Panc1 (cell line): ENCODE data around the gene EPB41L5. TPM values are rescaled to one million over a fixed set of nuclear protein-coding genes. Genes with fewer than 3 reads are reported as not detected.

ENCODE experiments used
- ATAC-seq: fragments of 200-7000 bp; cut with Tn5 transposase; 2 replicates; pipeline ENCODE4 v1.9.1; 2020; ENCODE audit warnings: mild to moderate bottlenecking, moderate library complexity
- BruUV-seq: library from RNA; stranded (reverse); fragments of 400-500 nt; replicated peaks from 2 replicates; lab custom pipeline; 2021; lab: Mats Ljungman, UMichigan
- CTCF ChIA-PET: fragments of 300-600 bp; sonication (Branson Sonifier 250); formaldehyde crosslinking; loops from one replicate; lab custom pipeline; 2022; ENCODE audit warnings: antibody characterized with exemption; lab: Charles Lee
- POLR2A ChIA-PET: fragments of 300-600 bp; sonication (Branson Sonifier 250); formaldehyde crosslinking; loops from one replicate; lab custom pipeline; 2022; ENCODE audit warnings: antibody characterized with exemption; lab: Charles Lee
- DNase-seq: peaks from one replicate; pipeline ENCODE4 v3.0.0-alpha.2; 2010; ENCODE audit warnings: low read depth, low spot score
- H3K27ac ChIP-seq: 2 replicates; pipeline ENCODE4 v1.5.1; 2011; ENCODE audit warnings: mild to moderate bottlenecking, low read length, inconsistent platforms
- H3K27me3 ChIP-seq: fragments of 200-500 bp; sonication (Bioruptor generic); 2 replicates; pipeline ENCODE4 v1.6.0; 2014; ENCODE audit warnings: low read length, inconsistent platforms; ENCODE audit not compliant: control insufficient read depth, insufficient read depth
- H3K36me3 ChIP-seq: fragments of 200-500 bp; sonication (Bioruptor generic); 2 replicates; pipeline ENCODE4 v1.5.1; 2014; ENCODE audit warnings: inconsistent platforms, mild to moderate bottlenecking, low read length, moderate library complexity; ENCODE audit not compliant: control insufficient read depth, insufficient read depth
- H3K4me1 ChIP-seq: 2 replicates; pipeline ENCODE4 v1.5.1; 2011; ENCODE audit warnings: inconsistent platforms, mild to moderate bottlenecking, low read length, moderate library complexity; ENCODE audit not compliant: control insufficient read depth, insufficient read depth
- H3K4me3 ChIP-seq, 2 experiments: 2 replicates each; pipeline ENCODE4 v1.5.1; 2011 to 2012; ENCODE audit warnings: low read depth in 2 of 2, low read length in 2 of 2, mild to moderate bottlenecking in 2 of 2, inconsistent platforms in 1 of 2, moderate library complexity in 1 of 2
- H3K9me3 ChIP-seq: fragments of 200-500 bp; sonication (Bioruptor generic); 2 replicates; pipeline ENCODE4 v1.5.1; 2014; ENCODE audit warnings: low read depth, mild to moderate bottlenecking, inconsistent platforms, low read length, moderate library complexity; ENCODE audit not compliant: control insufficient read depth, insufficient read depth
- CTCF ChIP-seq: fragments of 450-650 bp; IDR thresholded peaks from 2 replicates; pipeline ENCODE4 v1.5.1; 2017; ENCODE audit warnings: mild to moderate bottlenecking
- POLR2AphosphoS5 ChIP-seq: IDR thresholded peaks from 2 replicates; pipeline ENCODE4 v1.6.1; 2012; ENCODE audit warnings: mild to moderate bottlenecking, low read depth, low read length, moderate library complexity
- REST ChIP-seq, 2 experiments: IDR thresholded peaks; 2 replicates each; pipeline ENCODE4 v1.6.1; 2011 to 2012; ENCODE audit warnings: low read depth in 2 of 2, control low read depth in 1 of 2, low read length in 1 of 2, mild to moderate bottlenecking in 1 of 2, moderate library complexity in 1 of 2; ENCODE audit not compliant: insufficient read depth in 1 of 2
- SIN3A ChIP-seq: IDR thresholded peaks from 2 replicates; pipeline ENCODE4 v1.6.1; 2012; ENCODE audit warnings: low read depth, mild to moderate bottlenecking, low read length, moderate library complexity, borderline replicate concordance; ENCODE audit not compliant: insufficient read depth
- TCF7L2 ChIP-seq: IDR thresholded peaks from 2 replicates; pipeline ENCODE4 v1.6.1; 2011; ENCODE audit warnings: mild to moderate bottlenecking, low read depth, low read length, inconsistent platforms
- in situ Hi-C: cut with HindIII; loops from 2 replicates; pipeline ENCODE4 v1.10.0; 2016; ENCODE audit warnings: low sequenced_read_pairs, low pct_unique_long_range_greater_than_20kb
- intact Hi-C: fragments of 100-400 bp; cut with micrococcal nuclease; formaldehyde crosslinking; loops from one replicate; pipeline ENCODE4 v1.10.0; 2022; ENCODE audit not compliant: unreplicated experiment
- total RNA-seq: library from RNA; stranded (reverse); gene quantifications from one replicate; pipeline ENCODE4 v1.2.1, GENCODE V29; 2021; ENCODE audit not compliant: unreplicated experiment

The EPB41L5 gene
- total RNA-seq, 1 experiment from 2014 or later = 42.2 TPM

GRCh38 chr2:120105360-120105759 is 92.5 kb downstream of the EPB41L5 start:
- peaks cover 8% of the 10 kb centered on the region for H3K4me1 ChIP-seq
- no TSS peak for BruUV-seq
- intact Hi-C loops = loop anchor here (10.0 kb wide), 1 partner anchor 209 kb away; no protein-coding TSS in a partner anchor
- TF ChIP-seq TCF7L2 (no peak), REST (IDR thresholded peaks at IDR 0.05; ENCODE audit: insufficient read depth in 1 of 2, low read depth in 2 of 2, low read length in 1 of 2) (no peak), CTCF (no peak), SIN3A (no peak), POLR2AphosphoS5 (no peak)
- peaks cover 3% of the 10 kb centered on the region for H3K36me3 ChIP-seq
- CTCF ChIA-PET = no interaction called here
- no peaks in the 10 kb centered on the region for H3K27me3 ChIP-seq
- DNase-seq = no peak
- no peak for ATAC-seq
- POLR2A ChIA-PET = no interaction called here
- in situ Hi-C loops = no loop called here
- H3K4me3 ChIP-seq = no peak overlapping the region
- H3K27ac ChIP-seq = no peak overlapping the region
- no peaks in the 10 kb centered on the region for H3K9me3 ChIP-seq

GRCh38 chr2:120108049-120108448 is 95.2 kb downstream of the EPB41L5 start:
- DNase-seq (no peak), ATAC-seq (0 out of 2 replicates have a peak, but pooled peaks have one; percentile 45)
- intact Hi-C loops = loop anchor here (10.0 kb wide), 1 partner anchor 207 kb away; no protein-coding TSS in a partner anchor
- Histone ChIP-seq H3K36me3 (peaks cover 3% of the 10 kb centered on the region), H3K4me3 (no peak overlapping the region), H3K27ac (no peak overlapping the region), H3K4me1 (peaks cover 8% of the 10 kb centered on the region), H3K9me3 (no peaks in the 10 kb centered on the region), H3K27me3 (no peaks in the 10 kb centered on the region)
- no TSS peak for BruUV-seq
- TF ChIP-seq SIN3A = no peak
- TF ChIP-seq POLR2AphosphoS5 = no peak
- TF ChIP-seq CTCF = no peak
- in situ Hi-C loops = no loop called here
- ChIA-PET CTCF (interaction anchor here (0.5 kb wide), 1 partner anchor 189 kb away, joined by 3 read pairs; no protein-coding TSS in a partner anchor), POLR2A (no interaction called here)
